ENCODE measurements around the gene PWWP2B.

GRCh38 chr10:132374612-132375011 lies 22.4 kb upstream of the PWWP2B start:
- no peak for TF ChIP-seq CTCF (IDR thresholded peaks at IDR 0.05)
- TF ChIP-seq POLR2A (IDR thresholded peaks at IDR 0.05), result no peak
